ENCODE measurements around the gene GIMAP8. TPM values are rescaled to one million over a fixed set of nuclear protein-coding genes. Genes with fewer than 3 reads are reported as not detected.

Gene GIMAP8
- total RNA-seq (10 to 100 TPM in 1 of 4 donors, 1 to 10 TPM in 3; 6.1 to 11.9 (median 7.0) TPM), polyA plus RNA-seq (1 to 10 TPM; 4.4 to 7.8 (median 4.7) TPM)
- long read RNA-seq, donor 1, full-length matches to known transcripts, result 7 of 8 reads
- long read RNA-seq, donor 1, partial matches to known transcripts, result 1 of 8 reads
- long read RNA-seq, donor 1, other reads (novel, unspliced or antisense), result 0 of 8 reads
- long read RNA-seq, donor 2, full-length matches to known transcripts, result 7 of 15 reads
- long read RNA-seq, donor 2, partial matches to known transcripts, result 8 of 15 reads
- long read RNA-seq, donor 2, other reads (novel, unspliced or antisense), result 0 of 15 reads

DNA sequence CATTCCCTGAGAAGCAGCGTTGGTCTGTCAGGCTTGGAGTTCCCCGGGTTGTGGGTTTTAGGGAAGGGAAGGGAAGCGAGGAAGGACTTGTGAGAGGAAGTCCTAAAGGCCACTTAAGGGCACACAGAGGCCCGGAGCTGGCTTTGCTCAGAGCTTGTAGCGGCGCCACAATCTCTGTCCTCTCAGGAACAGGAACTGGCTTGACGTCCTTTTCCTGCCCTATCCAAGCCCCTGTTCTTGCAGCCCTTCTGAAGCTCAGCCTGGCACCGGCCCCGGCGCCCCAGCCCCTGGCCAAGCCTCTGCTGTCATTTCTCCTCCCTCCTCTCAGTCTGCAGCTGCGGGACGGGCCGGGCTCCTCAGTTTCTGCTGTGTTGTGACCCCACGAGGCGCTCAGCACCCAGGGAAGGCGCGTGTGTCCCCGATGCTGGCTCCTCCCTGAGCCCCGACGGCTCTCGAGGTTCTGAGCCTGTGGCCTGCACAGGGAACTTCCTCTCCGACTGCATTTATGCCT lies at the start of gene GIMAP8:
GIMAP8 (plus strand) TSS at position 140 of the 511 bp plus-strand sequence. CDS start 16,069 bp downstream, outside the sequence.
- Histone ChIP-seq H3K27ac (peak within 1 kb of the TSS; percentile 42), H3K36me3 (ENCODE audit: insufficient read depth in 1 of 2, low read depth in 1 of 2) (no peaks in the 10 kb centered on the region), H3K27me3 (ENCODE audit: insufficient read depth in 3 of 3, low read length in 2 of 3) (peaks cover 0 to 26% (median 10%) of the 10 kb centered on the region in 3 donors), H3K9me3 (no peaks in the 10 kb centered on the region), H3K4me3 (peak within 1 kb of the TSS; percentile 60), H3K4me1 (no peaks in the 10 kb centered on the region)
- intact Hi-C loops (cut with DNase I), result loop anchor here in 1 of 2 donors (1.0 to 5.0 kb wide), 3 partner anchors 65 to 287 kb away; partner anchors contain the start of genes GIMAP5 and GIMAP6
- TF ChIP-seq, protein P1, sequence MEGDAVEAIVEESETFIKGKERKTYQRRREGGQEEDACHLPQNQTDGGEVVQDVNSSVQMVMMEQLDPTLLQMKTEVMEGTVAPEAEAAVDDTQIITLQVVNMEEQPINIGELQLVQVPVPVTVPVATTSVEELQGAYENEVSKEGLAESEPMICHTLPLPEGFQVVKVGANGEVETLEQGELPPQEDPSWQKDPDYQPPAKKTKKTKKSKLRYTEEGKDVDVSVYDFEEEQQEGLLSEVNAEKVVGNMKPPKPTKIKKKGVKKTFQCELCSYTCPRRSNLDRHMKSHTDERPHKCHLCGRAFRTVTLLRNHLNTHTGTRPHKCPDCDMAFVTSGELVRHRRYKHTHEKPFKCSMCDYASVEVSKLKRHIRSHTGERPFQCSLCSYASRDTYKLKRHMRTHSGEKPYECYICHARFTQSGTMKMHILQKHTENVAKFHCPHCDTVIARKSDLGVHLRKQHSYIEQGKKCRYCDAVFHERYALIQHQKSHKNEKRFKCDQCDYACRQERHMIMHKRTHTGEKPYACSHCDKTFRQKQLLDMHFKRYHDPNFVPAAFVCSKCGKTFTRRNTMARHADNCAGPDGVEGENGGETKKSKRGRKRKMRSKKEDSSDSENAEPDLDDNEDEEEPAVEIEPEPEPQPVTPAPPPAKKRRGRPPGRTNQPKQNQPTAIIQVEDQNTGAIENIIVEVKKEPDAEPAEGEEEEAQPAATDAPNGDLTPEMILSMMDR (IDR thresholded peaks at IDR 0.05), result no peak
- peak; percentile 49 to 77 for DNase-seq
- peak; percentile 28 to 65 (median 62) for ATAC-seq
- WGBS, 3 donors, result 22 to 28% (median 24%) methylated on average over 22 of the region's 22 CpGs

DNA sequence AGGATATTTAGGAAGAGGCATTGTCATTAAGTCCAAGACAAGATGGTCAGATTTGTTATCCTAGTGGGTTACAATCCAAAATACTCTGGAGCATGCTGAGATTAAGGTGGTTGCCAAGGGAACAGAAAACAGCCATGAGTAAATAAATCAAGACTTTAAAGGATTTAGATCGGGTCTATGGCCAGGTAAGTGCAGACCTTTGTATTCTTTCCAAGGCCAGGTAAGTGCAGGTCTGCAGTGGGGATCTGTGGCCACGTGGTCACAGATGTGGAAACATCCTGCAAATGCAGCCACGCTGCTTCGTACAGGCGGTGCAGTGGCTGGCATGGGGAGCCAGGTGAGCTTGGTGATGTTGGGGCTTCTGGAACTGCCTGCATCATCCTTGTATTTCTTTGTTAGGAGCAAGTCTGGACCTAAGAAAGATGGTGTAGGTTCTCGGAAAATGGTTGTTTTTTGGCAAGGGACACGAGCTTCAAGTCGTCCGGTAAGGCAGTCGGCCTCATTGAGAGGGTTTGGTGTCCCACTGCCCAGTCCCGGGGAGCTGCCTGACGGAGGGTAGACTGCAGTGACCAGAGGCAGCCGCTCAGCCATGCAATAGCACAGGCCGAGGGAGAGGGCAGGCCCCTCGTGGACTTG lies 49.5 kb upstream of the GIMAP8 start:
- WGBS, 3 donors, result 80 to 86% (median 83%) methylated on average over 15 of the region's 15 CpGs
- Histone ChIP-seq H3K4me1 (peaks cover 4% of the 10 kb centered on the region), H3K36me3 (ENCODE audit: insufficient read depth in 1 of 2, low read depth in 1 of 2) (no peaks in the 10 kb centered on the region), H3K9me3 (no peaks in the 10 kb centered on the region), H3K27ac (no peak overlapping the region), H3K27me3 (ENCODE audit: insufficient read depth in 3 of 3, low read length in 2 of 3) (no peaks in the 10 kb centered on the region), H3K4me3 (no peak overlapping the region)
- no peak for DNase-seq
- ATAC-seq, result no peak
- intact Hi-C loops (cut with DNase I), result no loop called here
- TF ChIP-seq, protein P1 (IDR thresholded peaks at IDR 0.05), result no peak

DNA sequence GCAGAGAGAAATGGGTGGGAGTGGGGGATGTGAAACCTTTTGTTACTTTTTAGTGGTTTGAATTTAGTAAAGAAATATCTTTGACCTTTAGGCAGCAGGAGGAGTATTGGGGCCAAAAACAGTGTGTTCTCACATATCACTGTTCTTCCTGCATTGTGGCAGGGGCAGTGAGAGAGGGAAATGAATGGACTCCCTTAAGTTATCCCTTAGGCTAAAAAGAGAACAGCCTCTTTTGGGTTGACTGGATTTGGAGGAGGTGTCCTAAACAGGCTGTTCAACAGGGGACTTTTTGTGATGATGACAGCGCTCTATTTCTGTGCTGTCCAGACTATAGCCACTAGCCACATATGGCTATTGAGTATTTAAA lies 49.0 kb upstream of the GIMAP8 start:
- Histone ChIP-seq H3K36me3 (ENCODE audit: insufficient read depth in 1 of 2, low read depth in 1 of 2) (no peaks in the 10 kb centered on the region), H3K27ac (no peak overlapping the region), H3K27me3 (ENCODE audit: insufficient read depth in 3 of 3, low read length in 2 of 3) (no peaks in the 10 kb centered on the region), H3K4me3 (no peak overlapping the region), H3K9me3 (no peaks in the 10 kb centered on the region), H3K4me1 (peaks cover 4% of the 10 kb centered on the region)
- no peak for ATAC-seq
- 95 to 100% (median 98%) methylated on average over 1 of the region's 1 CpG for WGBS, 3 donors
- no peak for DNase-seq
- intact Hi-C loops (cut with DNase I), result no loop called here
- TF ChIP-seq, protein P1 (IDR thresholded peaks at IDR 0.05), result no peak

DNA sequence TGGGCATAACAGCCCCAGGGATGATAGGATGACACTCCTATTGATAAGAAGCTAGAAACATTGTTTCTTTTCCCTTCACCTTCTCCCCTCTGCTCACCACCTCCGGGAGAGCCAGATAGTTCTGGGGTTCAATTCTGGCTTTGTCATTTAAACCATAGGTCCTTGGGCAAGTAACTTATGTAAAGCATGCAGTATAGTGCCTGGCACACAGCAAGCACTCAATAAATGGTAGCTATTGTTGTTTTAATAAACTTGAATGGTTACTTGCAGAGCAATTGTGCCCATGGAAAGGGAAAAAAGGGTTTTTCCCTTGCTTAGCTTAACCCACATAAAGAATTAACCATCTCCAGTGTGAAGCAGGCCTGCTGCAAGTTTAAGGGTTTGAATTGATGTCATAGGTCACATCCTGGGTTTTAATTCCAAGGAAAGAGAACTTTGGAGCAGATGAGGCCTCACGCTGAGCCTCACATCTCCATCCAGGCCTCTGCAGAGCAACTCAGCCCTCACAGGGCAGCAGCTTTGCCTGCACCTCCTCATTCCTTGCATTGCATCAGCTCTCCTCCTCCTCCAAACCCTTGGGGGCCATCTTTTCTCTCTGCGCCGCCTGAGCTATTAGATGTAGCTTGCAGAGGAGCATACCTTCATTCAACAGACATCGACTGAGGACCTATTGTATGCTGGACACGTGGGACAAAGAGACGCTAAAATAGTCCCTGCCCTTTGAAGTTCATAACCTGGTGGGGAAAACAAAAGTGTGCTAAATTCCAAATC lies 48.4 kb upstream of the GIMAP8 start:
- TF ChIP-seq, protein P1 (IDR thresholded peaks at IDR 0.05), result no peak
- Histone ChIP-seq H3K36me3 (ENCODE audit: insufficient read depth in 1 of 2, low read depth in 1 of 2) (no peaks in the 10 kb centered on the region), H3K4me3 (no peak overlapping the region), H3K9me3 (no peaks in the 10 kb centered on the region), H3K27ac (no peak overlapping the region), H3K4me1 (peaks cover 4% of the 10 kb centered on the region), H3K27me3 (ENCODE audit: insufficient read depth in 3 of 3, low read length in 2 of 3) (no peaks in the 10 kb centered on the region)
- intact Hi-C loops (cut with DNase I), result no loop called here
- no peak for ATAC-seq
- DNase-seq, result no peak
- WGBS, 3 donors, result 74 to 86% (median 80%) methylated on average over 7 of the region's 7 CpGs
